ENCODE measurements around the gene IL23R.

The IL23R gene

GRCh38 chr1:67230539-67230938, 64.3 kb downstream of the IL23R start:
- Mint-ChIP-seq H3K27ac (no peak overlapping the region), H3K4me1 (peaks cover 3% of the 10 kb centered on the region), H3K27me3 (no peaks in the 10 kb centered on the region), H3K36me3 (no peaks in the 10 kb centered on the region), H3K4me3 (no peak overlapping the region), H3K9me3 (no peaks in the 10 kb centered on the region)

GRCh38 chr1:67236277-67236676, 70.0 kb downstream of the IL23R start:
- Mint-ChIP-seq H3K9me3 (no peaks in the 10 kb centered on the region), H3K27ac (no peak overlapping the region), H3K4me3 (no peak overlapping the region), H3K36me3 (no peaks in the 10 kb centered on the region), H3K4me1 (peaks cover 3% of the 10 kb centered on the region), H3K27me3 (peaks cover 1% of the 10 kb centered on the region)

GRCh38 chr1:67239738-67240137, 73.5 kb downstream of the IL23R start:
- no peaks in the 10 kb centered on the region for H3K4me1 Mint-ChIP-seq
- no peak overlapping the region for H3K4me3 Mint-ChIP-seq
- no peak overlapping the region for H3K27ac Mint-ChIP-seq
- H3K36me3 Mint-ChIP-seq, result no peaks in the 10 kb centered on the region
- no peaks in the 10 kb centered on the region for H3K9me3 Mint-ChIP-seq
- H3K27me3 Mint-ChIP-seq, result peaks cover 1% of the 10 kb centered on the region

- Mint-ChIP-seq H3K36me3 (no peaks in the 10 kb centered on the region), H3K9me3 (no peaks in the 10 kb centered on the region), H3K4me3 (no peak overlapping the region), H3K27me3 (peaks cover 1% of the 10 kb centered on the region), H3K4me1 (no peaks in the 10 kb centered on the region), H3K27ac (no peak overlapping the region)
These were observed 75.0 kb downstream of the IL23R start for GRCh38 chr1:67241200-67241746.

- H3K9me3 Mint-ChIP-seq, result no peaks in the 10 kb centered on the region
- no peak overlapping the region for H3K27ac Mint-ChIP-seq
- H3K36me3 Mint-ChIP-seq, result no peaks in the 10 kb centered on the region
- no peaks in the 10 kb centered on the region for H3K4me1 Mint-ChIP-seq
- H3K27me3 Mint-ChIP-seq, result peaks cover 1% of the 10 kb centered on the region
- H3K4me3 Mint-ChIP-seq, result no peak overlapping the region
These were observed 75.8 kb downstream of the IL23R start for GRCh38 chr1:67242016-67242415.

GRCh38 chr1:67250051-67250653, 83.9 kb downstream of the IL23R start:
- peaks cover 5% of the 10 kb centered on the region for H3K9me3 Mint-ChIP-seq
- H3K27me3 Mint-ChIP-seq, result peaks cover 3% of the 10 kb centered on the region
- no peak overlapping the region for H3K4me3 Mint-ChIP-seq
- peaks cover 5% of the 10 kb centered on the region for H3K36me3 Mint-ChIP-seq
- H3K27ac Mint-ChIP-seq, result no peak overlapping the region
- H3K4me1 Mint-ChIP-seq, result no peaks in the 10 kb centered on the region

GRCh38 chr1:67256291-67257172, 90.3 kb downstream of the IL23R start:
- Mint-ChIP-seq H3K9me3 (no peaks in the 10 kb centered on the region), H3K4me1 (peaks cover 5% of the 10 kb centered on the region), H3K27me3 (peaks cover 1% of the 10 kb centered on the region), H3K27ac (no peak overlapping the region), H3K36me3 (no peaks in the 10 kb centered on the region), H3K4me3 (no peak overlapping the region)

GRCh38 chr1:67257173-67257535, 90.9 kb downstream of the IL23R start:
- Mint-ChIP-seq H3K4me1 (peaks cover 11% of the 10 kb centered on the region), H3K4me3 (no peak overlapping the region), H3K36me3 (no peaks in the 10 kb centered on the region), H3K27ac (no peak overlapping the region), H3K9me3 (no peaks in the 10 kb centered on the region), H3K27me3 (peaks cover 1% of the 10 kb centered on the region)

- Mint-ChIP-seq H3K4me3 (no peak overlapping the region), H3K4me1 (peaks cover 31% of the 10 kb centered on the region), H3K36me3 (no peaks in the 10 kb centered on the region), H3K27me3 (no peaks in the 10 kb centered on the region), H3K27ac (peak overlapping the region; percentile 44), H3K9me3 (no peaks in the 10 kb centered on the region)
These were observed 95.4 kb downstream of the IL23R start for GRCh38 chr1:67261680-67262079.

GRCh38 chr1:67262735-67263134, 96.5 kb downstream of the IL23R start:
- no peaks in the 10 kb centered on the region for H3K36me3 Mint-ChIP-seq
- peaks cover 31% of the 10 kb centered on the region for H3K4me1 Mint-ChIP-seq
- H3K27me3 Mint-ChIP-seq, result no peaks in the 10 kb centered on the region
- H3K27ac Mint-ChIP-seq, result no peak overlapping the region
- H3K4me3 Mint-ChIP-seq, result no peak overlapping the region
- H3K9me3 Mint-ChIP-seq, result no peaks in the 10 kb centered on the region

GRCh38 chr1:67264152-67264551, 97.9 kb downstream of the IL23R start:
- no peak overlapping the region for H3K4me3 Mint-ChIP-seq
- no peaks in the 10 kb centered on the region for H3K9me3 Mint-ChIP-seq
- H3K4me1 Mint-ChIP-seq, result peaks cover 31% of the 10 kb centered on the region
- no peaks in the 10 kb centered on the region for H3K36me3 Mint-ChIP-seq
- H3K27ac Mint-ChIP-seq, result peak overlapping the region; percentile 76
- H3K27me3 Mint-ChIP-seq, result no peaks in the 10 kb centered on the region

- H3K27ac Mint-ChIP-seq, result peak overlapping the region; percentile 73
- H3K4me1 Mint-ChIP-seq, result peaks cover 31% of the 10 kb centered on the region
- H3K36me3 Mint-ChIP-seq, result no peaks in the 10 kb centered on the region
- H3K27me3 Mint-ChIP-seq, result no peaks in the 10 kb centered on the region
- H3K4me3 Mint-ChIP-seq, result peak overlapping the region; percentile 60
- no peaks in the 10 kb centered on the region for H3K9me3 Mint-ChIP-seq
These were observed 98.6 kb downstream of the IL23R start for GRCh38 chr1:67264899-67265298.

- H3K27ac Mint-ChIP-seq, result no peak overlapping the region
- H3K4me1 Mint-ChIP-seq, result peaks cover 36% of the 10 kb centered on the region
- H3K27me3 Mint-ChIP-seq, result no peaks in the 10 kb centered on the region
- peaks cover 5% of the 10 kb centered on the region for H3K36me3 Mint-ChIP-seq
- no peak overlapping the region for H3K4me3 Mint-ChIP-seq
- peaks cover 17% of the 10 kb centered on the region for H3K9me3 Mint-ChIP-seq
These were observed 102.8 kb downstream of the IL23R start for GRCh38 chr1:67269061-67269460.

GRCh38 chr1:67270541-67270940, 104.3 kb downstream of the IL23R start:
- Mint-ChIP-seq H3K27ac (no peak overlapping the region), H3K27me3 (no peaks in the 10 kb centered on the region), H3K9me3 (peaks cover 17% of the 10 kb centered on the region)

GRCh38 chr1:67273591-67273990, 107.3 kb downstream of the IL23R start:
- H3K9me3 Mint-ChIP-seq, result peaks cover 17% of the 10 kb centered on the region
- H3K27me3 Mint-ChIP-seq, result no peaks in the 10 kb centered on the region
- H3K4me1 Mint-ChIP-seq, result peaks cover 43% of the 10 kb centered on the region
- H3K36me3 Mint-ChIP-seq, result peaks cover 7% of the 10 kb centered on the region
- H3K4me3 Mint-ChIP-seq, result no peak overlapping the region
- H3K27ac Mint-ChIP-seq, result peak overlapping the region; percentile 91

More at GRCh38 chr1:67270541-67270940, 104.3 kb downstream of the IL23R start:
- peaks cover 5% of the 10 kb centered on the region for H3K36me3 Mint-ChIP-seq
- no peak overlapping the region for H3K4me3 Mint-ChIP-seq
- H3K4me1 Mint-ChIP-seq, result peaks cover 40% of the 10 kb centered on the region

All from activated naive CD4-positive, alpha-beta T cell treated with anti-CD3 and anti-CD28 coated beads, Interleukin-2, amount 50 U/mL, for 24 hours (primary cell).